ENCODE results near the gene SLC5A10. TPM values are rescaled to one million over a fixed set of nuclear protein-coding genes. Genes with fewer than 3 reads are reported as not detected.
"Not testable (repeated sequence)": the region's sequence is repeated elsewhere in the genome, so short reads cannot be mapped to it uniquely, and the experiment has no call there.

Gene SLC5A10
- total RNA-seq, 1 donor from 2014 or later: not detected

GRCh38 chr17:19015428-19015827 is 63.5 kb downstream of the SLC5A10 start:
- FAIRE-seq (no peak), DNase-seq (ENCODE audit: low spot score in 2 of 2) (no peak)

DNA sequence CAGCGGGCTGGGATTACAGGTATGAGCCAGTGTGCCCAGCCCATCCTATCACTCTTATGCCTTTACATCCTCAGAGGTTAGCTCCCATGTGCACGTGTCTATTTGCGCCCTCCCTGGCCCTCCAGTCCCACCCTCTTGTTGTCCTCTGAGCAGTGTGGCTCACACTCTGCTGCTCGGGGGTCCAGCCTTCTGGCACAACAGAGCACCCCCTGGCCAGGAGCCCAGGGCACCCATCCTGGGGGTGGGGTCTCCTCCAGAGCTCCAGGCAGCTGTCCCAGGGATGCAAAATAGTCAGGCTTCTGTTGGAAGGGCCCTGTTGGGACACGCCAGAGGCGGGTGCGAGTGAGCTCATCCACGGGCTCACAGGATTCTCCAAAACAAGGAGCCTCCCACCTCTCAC is 64.3 kb downstream of the SLC5A10 start:
- DNase-seq (ENCODE audit: low spot score in 2 of 2): no peak

DNA sequence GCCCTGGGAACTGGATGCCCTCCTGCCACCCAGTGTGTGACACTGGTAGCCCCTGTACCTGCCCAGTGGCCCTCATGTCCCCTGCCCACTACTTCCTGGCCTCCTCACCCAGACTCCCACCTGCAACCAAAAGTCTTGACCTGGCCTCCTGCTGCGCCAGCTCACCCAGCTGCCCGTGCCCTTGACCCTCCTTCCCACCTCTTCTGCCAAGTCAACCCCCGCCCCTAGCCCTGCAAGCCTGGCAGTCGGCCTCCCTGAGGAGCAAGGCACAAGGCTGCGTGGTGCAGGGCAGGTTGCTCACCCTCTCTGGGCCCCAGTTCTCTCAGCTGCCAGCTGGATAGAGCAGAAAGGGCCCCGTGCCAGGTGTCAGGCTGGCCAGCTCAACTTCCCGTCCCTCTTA is 64.9 kb downstream of the SLC5A10 start:
- DNase-seq (ENCODE audit: low spot score in 2 of 2): no peak
- no peak for FAIRE-seq

More for the DNA sequence above, 64.3 kb downstream of the SLC5A10 start:
- no peak for FAIRE-seq

DNA sequence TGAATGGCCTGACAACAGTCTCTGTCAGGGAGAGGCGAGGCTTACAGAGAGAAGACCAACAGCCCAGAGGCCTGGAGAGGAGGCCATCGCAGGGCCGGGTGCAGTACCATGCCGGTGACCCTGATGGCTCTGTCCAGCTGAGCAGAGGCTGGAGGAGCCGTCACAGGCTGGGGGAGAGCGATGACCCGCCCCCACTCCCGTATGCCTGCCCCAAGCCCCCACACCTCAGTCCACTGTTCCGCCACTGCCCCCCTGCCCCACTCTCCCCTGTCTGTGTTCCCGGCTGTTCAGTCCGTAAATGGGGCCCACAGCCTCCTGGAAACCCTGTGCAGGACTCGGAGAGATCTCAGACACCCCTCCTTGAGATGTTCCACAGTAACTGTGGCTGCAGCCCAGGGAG is 65.4 kb downstream of the SLC5A10 start:
- FAIRE-seq: no peak

GRCh38 chr17:19017804-19018599 is 66.0 kb downstream of the SLC5A10 start:
- no peak for FAIRE-seq
- no peak for DNase-seq (ENCODE audit: low spot score in 2 of 2)

More for the DNA sequence above, 65.4 kb downstream of the SLC5A10 start:
- DNase-seq (ENCODE audit: low spot score in 2 of 2): no peak

DNA sequence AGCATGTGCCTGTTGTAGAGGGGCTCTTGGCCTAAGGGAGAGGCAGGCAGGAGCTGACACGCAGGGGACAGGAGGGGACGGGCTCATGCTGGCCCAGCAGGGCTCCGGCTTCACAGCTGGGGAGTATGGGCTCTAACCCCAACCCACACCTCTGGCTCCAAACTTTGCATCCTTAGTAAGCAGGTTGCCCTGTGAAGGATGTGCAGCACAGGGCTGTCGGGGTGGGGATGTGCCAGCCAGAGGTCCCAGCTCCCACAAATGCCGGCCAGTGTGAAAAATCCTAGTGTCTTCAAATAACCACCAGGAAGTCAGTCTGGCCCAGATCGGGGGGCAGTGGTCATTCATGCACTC is 66.6 kb downstream of the SLC5A10 start:
- FAIRE-seq (no peak), DNase-seq (ENCODE audit: low spot score in 2 of 2) (no peak)

DNA sequence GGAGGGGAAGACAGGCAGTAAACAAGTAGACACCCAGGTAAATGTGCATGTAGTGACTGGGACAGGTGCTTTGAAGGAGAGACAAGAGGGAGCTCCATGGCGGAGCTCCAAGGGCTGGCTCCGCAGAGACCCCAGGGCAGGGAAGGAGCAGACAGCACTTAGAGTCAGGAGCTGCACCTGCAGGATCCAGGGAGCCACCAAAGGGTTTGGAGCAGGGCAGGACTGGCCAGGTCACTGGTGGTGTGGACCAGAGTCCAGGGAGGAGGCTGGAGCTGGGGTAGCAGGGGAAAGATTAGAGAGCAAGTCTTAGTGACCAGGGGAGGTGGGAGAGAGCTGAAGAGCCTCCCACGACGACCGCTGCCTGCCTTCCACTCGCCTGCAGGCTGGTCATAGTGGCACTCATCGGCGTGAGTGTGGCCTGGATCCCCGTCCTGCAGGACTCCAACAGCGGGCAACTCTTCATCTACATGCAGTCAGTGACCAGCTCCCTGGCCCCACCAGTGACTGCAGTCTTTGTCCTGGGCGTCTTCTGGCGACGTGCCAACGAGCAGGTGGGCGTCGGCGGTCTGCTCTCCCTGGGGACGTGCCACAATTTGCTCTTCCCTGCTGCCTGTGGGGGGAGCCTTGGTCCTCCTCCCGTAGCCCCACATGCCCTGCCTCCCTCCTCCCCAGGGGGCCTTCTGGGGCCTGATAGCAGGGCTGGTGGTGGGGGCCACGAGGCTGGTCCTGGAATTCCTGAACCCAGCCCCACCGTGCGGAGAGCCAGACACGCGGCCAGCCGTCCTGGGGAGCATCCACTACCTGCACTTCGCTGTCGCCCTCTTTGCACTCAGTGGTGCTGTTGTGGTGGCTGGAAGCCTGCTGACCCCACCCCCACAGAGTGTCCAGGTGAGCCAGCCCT is 67.3 kb downstream of the SLC5A10 start:
- FAIRE-seq: no peak
- no peak for DNase-seq (ENCODE audit: low spot score in 2 of 2)

GRCh38 chr17:19020016-19020415 is 68.1 kb downstream of the SLC5A10 start:
- DNase-seq (ENCODE audit: low spot score in 2 of 2): no peak
- FAIRE-seq: no peak

DNA sequence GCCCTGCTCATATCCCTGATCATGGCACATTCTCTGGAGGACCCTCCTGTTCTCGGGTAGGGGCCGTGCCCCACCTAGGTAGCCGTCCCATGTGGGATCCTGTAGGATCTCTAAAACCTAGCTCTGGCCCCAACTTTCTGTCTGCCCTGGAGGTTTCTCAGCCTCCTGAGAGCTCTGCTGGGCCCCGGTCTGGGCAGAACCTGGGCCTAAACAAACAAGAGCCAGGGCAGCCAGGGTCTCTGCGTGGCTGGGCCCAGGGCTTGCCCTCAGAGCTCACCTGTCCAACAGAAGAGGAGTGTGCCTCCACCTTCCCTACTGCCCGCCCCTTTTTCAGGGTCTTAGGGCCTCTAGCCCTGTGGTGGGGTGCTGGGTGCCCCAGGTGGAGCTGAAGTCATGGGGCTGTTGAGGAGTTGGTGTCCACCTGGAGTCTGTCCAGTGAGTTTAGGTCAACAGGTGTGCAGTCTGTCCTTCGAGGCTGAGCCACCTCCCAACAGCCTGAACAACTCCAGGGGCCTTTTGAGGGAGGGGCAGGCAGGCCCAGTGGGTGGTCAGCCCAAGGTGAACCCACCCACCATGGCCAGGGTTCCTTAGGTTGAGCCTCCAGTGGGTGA is 69.2 kb downstream of the SLC5A10 start:
- FAIRE-seq; DNase-seq (ENCODE audit: low spot score in 2 of 2): not testable (repeated sequence)

- no peak for FAIRE-seq
- DNase-seq (ENCODE audit: low spot score in 2 of 2): no peak
Measured at GRCh38 chr17:19021622-19022083, 69.7 kb downstream of the SLC5A10 start.

- FAIRE-seq (no peak), DNase-seq (ENCODE audit: low spot score in 2 of 2) (no peak)
Measured at GRCh38 chr17:19022128-19022527, 70.2 kb downstream of the SLC5A10 start.

- no peak for DNase-seq (ENCODE audit: low spot score in 2 of 2)
- no peak for FAIRE-seq
Measured at GRCh38 chr17:19022747-19023146, 70.8 kb downstream of the SLC5A10 start.

GRCh38 chr17:19023209-19023999 is 71.4 kb downstream of the SLC5A10 start:
- DNase-seq (ENCODE audit: low spot score in 2 of 2) (no peak), FAIRE-seq (no peak)

DNA sequence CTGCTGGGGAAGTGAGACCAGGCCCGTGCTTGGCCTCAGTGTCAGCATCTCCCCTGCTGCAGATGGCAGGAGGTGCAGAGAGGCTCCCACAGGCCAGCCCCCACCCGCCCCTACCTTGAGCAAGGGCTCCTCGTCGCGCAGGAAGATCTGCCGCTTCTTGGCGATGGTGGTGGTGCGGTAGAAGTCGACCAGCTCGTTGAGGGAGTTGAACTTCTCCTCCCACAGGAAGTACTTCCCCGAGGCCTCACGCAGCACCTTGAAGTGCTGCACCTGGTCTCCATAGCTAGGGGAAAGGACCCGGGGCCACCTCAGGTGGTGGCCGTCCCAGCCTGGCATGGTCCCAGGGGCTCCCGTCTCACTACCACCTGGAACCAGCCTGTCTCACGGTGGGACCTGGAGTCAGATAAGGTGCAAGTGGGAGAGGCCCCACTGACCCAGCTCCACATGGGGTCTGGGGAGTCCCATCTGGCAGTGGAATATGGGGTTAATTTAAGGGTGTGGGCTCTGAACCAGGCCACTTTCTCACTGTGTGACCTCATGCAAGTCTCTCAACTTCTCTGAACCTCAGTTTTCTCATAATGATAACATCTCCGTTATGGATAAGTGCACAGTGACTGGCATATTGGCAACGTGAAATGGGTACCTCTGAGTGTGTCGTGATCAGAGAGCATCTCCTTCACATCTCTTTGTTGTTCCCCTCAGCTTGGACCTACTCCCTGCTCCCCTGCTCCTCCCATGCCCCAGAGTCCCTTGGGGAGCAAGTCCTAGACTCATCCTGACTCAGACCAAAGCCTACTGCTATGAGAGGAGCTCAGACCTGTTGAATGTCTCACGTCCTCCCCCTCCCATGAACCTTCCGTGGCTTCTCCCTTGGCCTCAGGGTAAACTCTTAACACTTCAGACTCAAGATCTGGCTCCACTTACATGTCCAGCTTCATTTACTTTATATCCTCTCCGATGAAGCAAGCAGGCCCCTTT is 72.4 kb downstream of the SLC5A10 start:
- DNase-seq (ENCODE audit: low spot score in 2 of 2) (no peak), FAIRE-seq (no peak)

DNA sequence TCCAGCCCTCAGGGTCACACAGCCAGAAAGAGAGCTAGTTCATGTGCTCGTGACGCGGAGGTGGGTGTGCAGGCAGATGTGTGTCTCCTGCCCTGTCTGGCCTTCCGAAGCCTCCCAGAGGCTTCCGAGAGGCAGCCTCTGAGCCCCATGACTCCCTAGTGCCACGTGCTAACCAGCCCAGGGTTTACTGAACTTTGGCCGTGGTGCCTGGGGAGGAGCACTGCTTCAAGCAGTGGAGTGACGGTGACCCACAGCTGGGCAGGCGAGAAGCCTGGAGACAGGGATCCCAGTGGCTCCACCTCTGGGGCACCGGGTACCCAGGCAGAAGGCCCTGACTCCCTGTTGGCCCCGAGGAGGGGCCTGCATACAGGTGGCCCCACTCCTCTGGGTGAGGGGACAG is 76.7 kb downstream of the SLC5A10 start:
- FAIRE-seq; DNase-seq (ENCODE audit: low spot score in 2 of 2): not testable (repeated sequence)

DNA sequence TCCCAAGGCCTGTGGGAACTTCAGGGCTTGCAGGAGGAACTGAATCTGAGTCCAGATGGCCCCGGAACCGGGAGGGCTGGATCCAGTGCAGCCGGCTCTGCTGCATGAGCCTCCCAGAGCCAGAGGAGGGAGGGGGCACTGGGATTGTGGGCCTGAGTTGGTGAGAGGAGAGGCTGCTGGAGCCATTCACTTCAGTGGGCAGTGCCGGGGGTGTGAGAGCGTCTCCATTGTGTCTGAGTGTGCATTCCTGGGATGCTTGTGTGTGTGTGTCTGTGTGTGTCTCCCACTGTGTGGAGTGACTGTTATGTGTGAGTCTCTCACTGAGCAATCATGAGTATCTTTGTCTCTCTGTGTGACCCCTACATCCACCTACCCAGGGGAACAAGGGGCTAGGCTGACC is 77.8 kb downstream of the SLC5A10 start:
- DNase-seq (ENCODE audit: low spot score in 2 of 2); FAIRE-seq: not testable (repeated sequence)

DNA sequence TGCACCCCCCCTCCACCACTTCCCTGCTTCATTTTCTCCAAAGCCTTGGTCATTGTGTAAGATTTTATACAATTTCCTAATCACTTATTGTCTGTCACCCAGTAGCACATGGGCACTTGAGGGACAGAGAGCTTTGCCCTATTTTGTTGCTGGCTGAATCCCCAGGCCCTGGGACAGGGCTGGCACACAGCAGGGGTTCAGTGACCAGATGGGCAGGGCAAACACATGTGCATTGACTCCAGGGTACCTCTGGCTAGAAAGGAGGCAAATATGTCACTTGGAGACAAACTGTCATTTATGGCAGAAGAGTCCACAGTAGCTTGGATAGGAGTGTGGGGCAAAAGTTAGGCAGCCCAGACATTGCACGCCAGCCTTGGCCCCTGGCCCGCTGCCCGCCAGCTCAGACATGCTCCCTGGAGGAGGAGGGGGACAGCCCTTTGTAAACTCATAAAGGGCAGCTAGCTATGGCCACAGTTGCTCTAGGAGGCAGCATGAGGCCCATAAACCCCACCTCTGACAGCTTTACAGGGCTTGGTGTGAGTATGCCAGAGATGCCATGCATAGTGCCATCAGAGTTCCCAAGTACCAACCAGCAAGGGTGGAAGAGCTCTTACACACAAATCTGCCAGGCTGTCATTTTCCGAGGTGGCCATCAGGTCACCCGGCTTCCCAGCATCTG is 78.9 kb downstream of the SLC5A10 start:
- DNase-seq (ENCODE audit: low spot score in 2 of 2); FAIRE-seq: not testable (repeated sequence)

DNA sequence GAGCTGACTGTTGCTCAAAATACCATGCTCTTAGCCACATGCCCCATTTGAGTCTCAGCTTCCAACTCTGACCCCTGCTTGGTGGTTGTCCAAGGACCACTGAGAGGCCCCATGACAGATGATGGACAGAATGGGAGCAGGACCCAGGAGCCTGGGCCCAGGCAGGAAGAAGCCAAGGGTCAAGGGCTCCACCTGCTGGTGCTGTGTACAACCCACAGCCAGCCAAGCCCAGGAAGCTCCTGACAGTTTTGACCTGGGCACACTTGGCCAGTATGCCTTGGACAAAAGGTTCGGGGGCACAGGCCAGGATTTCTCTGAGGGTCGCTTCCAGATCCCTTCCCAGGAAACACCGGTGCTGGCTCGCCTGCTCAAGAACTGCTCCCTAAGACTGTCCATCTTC is 79.8 kb downstream of the SLC5A10 start:
- DNase-seq (ENCODE audit: low spot score in 2 of 2); FAIRE-seq: not testable (repeated sequence)
